Motor neuron (in vitro differentiated cells): ENCODE results near the gene RAB3A. TPM values are rescaled to one million over a fixed set of nuclear protein-coding genes. Genes with fewer than 3 reads are reported as not detected.

ENCODE experiments used
- ATAC-seq, 8 experiments: fragments of 200-7000 bp; cut with Tn5 transposase; replicated peaks in 6 of 8; 2 replicates each; pipeline ENCODE4 v1.8.0; 2021; ENCODE audit warnings: mild to moderate bottlenecking in 8 of 8, moderate library complexity in 8 of 8
- H3K27ac ChIP-seq, 2 donors: fragments of 250-450 bp; sonication (Bioruptor Pico); 2 replicates each; pipeline ENCODE4 v1.9.0; 2021; ENCODE audit warnings: antibody characterized with exemption in 2 of 2, mild to moderate bottlenecking in 2 of 2, moderate library complexity in 1 of 2
- H3K4me1 ChIP-seq, 2 donors: fragments of 250-450 bp; sonication (Bioruptor Pico); replicated peaks in 1 of 2; 2 replicates each; pipeline ENCODE4 v1.6.1; 2021; ENCODE audit warnings: antibody characterized with exemption in 2 of 2, mild to moderate bottlenecking in 2 of 2, moderate library complexity in 1 of 2
- H3K4me3 ChIP-seq, 5 donors: fragments of 250-450 bp; sonication (Bioruptor Pico); 2 replicates each; pipeline ENCODE4 v1.9.0; 2021; ENCODE audit warnings: antibody characterized with exemption in 5 of 5, mild to moderate bottlenecking in 5 of 5, moderate library complexity in 4 of 5
- WGBS, 10 experiments: fragments of 450-650 bp; shearing (Covaris generic); methylation state at CpG; one replicate each; pipeline ENCODE4 v1.0.0; 2022; 5-methylcytosine and 5-hydroxymethylcytosine counted together
- in situ Hi-C, 9 experiments: fragments of 400-800 bp; cut with MboI; loops; one replicate each; pipeline ENCODE4 v1.15.0; 2021; ENCODE audit warnings: low sequenced_read_pairs in 9 of 9, low pct_unique_long_range_greater_than_20kb in 2 of 9; ENCODE audit not compliant: unreplicated experiment in 9 of 9
- total RNA-seq, 8 experiments: library from RNA; unstranded; fragments of 300-600 nt; gene quantifications; 2 replicates each; pipeline versions ENCODE4 v1.2.3 to v1.2.4, GENCODE V29; 2022

The RAB3A gene
- total RNA-seq, 8 experiments from 2014 or later = 2.7 to 142 (median 32.3) TPM

GRCh38 chr19:18190278-18190677 lies 13.6 kb downstream of the RAB3A start:
- in situ Hi-C loops = no loop called here

DNA sequence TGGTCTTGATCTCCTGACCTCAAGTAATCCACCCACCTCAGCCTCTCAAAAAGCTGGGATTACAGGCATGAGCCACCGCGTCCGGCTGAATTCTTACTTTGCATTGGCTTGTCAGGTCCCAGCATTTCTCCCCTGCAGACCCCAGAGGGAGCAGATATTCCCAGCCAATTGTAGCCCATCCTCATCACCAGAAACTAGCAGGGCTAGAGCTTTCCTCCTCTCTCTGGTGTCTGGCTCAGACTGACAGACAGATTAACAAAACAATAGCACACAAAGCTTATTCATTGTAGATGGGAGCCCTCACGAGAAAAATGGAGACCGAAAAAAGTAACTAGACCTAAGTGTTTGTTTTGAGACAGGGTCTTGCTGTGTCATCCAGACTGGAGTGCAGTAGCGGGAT lies 18.3 kb downstream of the RAB3A start:
- in situ Hi-C loops = no loop called here
- H3K4me1 ChIP-seq = no peaks in the 10 kb centered on the region
- peak in 2 of 8 experiments; percentile 40 to 53 for ATAC-seq
- 3 to 100% (median 41%) methylated on average over 1 to 5 of the region's 6 CpGs; no CpG with 5 or more reads in 4 of the 10 experiments for WGBS, 10 experiments
- no peak overlapping the region for H3K27ac ChIP-seq
- no peak overlapping the region for H3K4me3 ChIP-seq

More at GRCh38 chr19:18190278-18190677, 13.6 kb downstream of the RAB3A start:
- WGBS, 10 experiments = 63 to 100% (median 89%) methylated on average over 1 to 4 of the region's 4 CpGs; no CpG with 5 or more reads in 2 of the 10 experiments
- no peak for ATAC-seq
- H3K27ac ChIP-seq = no peak overlapping the region
- H3K4me3 ChIP-seq = no peak overlapping the region
- peaks cover 10 to 14% of the 10 kb centered on the region in 2 donors for H3K4me1 ChIP-seq

DNA sequence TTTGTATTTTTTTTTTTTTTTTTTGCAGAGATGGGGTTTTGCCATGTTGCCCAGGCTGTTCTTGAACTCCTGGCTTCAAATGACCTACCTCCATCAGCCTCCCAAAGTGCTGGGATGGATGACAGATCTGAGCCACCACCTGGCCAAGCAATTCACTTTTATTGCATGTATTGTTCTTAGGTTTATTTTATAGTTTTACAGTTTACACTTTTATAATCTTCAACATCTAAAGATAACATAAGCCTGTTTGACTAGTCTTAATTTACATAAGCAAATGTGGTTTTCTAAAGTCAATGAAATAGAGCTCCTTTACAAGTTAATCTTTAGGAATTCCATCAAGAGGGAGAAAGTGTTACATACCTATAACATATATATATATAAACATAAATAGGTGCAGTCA lies 20.3 kb downstream of the RAB3A start:
- no peak for ATAC-seq
- in situ Hi-C loops = no loop called here
- H3K4me3 ChIP-seq = no peak overlapping the region
- H3K27ac ChIP-seq = no peak overlapping the region
- H3K4me1 ChIP-seq = no peaks in the 10 kb centered on the region

- no peak for ATAC-seq
- Histone ChIP-seq H3K4me1 (no peaks in the 10 kb centered on the region), H3K4me3 (no peak overlapping the region), H3K27ac (no peak overlapping the region)
- 60 to 100% (median 79%) methylated on average over 1 to 4 of the region's 5 CpGs; no CpG with 5 or more reads in 3 of the 10 experiments for WGBS, 10 experiments
- in situ Hi-C loops = no loop called here
Observed at GRCh38 chr19:18179957-18180356, 23.9 kb downstream of the RAB3A start.

- WGBS, 10 experiments = 20 to 87% (median 78%) methylated on average over 1 to 4 of the region's 19 CpGs; no CpG with 5 or more reads in 4 of the 10 experiments
- in situ Hi-C loops = no loop called here
- H3K27ac ChIP-seq = no peak overlapping the region
- no peak overlapping the region for H3K4me3 ChIP-seq
- no peak for ATAC-seq
- peaks cover 7 to 8% of the 10 kb centered on the region in 2 donors for H3K4me1 ChIP-seq
Observed at GRCh38 chr19:18176367-18177310, 27.2 kb downstream of the RAB3A start.

GRCh38 chr19:18174983-18175382 lies 28.9 kb downstream of the RAB3A start:
- Histone ChIP-seq H3K27ac (no peak overlapping the region), H3K4me3 (no peak overlapping the region), H3K4me1 (peaks cover 7 to 8% of the 10 kb centered on the region in 2 donors)
- in situ Hi-C loops = no loop called here
- no peak for ATAC-seq
- 80 to 100% methylated on average over 2 to 9 of the region's 11 CpGs; no CpG with 5 or more reads in 8 of the 10 experiments for WGBS, 10 experiments

GRCh38 chr19:18173572-18174288 lies 30.1 kb downstream of the RAB3A start, which contains the start of gene IFI30:
IFI30 (plus strand) TSS chr19:18173813; CDS start chr19:18173842, 29 bp downstream.
- 0% methylated on average over 1 to 4 of the region's 47 CpGs; no CpG with 5 or more reads in 8 of the 10 experiments for WGBS, 10 experiments
- ATAC-seq = peak; percentile 65 to 87 (median 74)
- peak within 1 kb of the TSS in 3 of 5 donors; percentile 13 to 26 (median 14) for H3K4me3 ChIP-seq
- in situ Hi-C loops = no loop called here
- H3K27ac ChIP-seq = no peak within 1 kb of the TSS
- H3K4me1 ChIP-seq = peaks cover 7 to 8% of the 10 kb centered on the region in 2 donors

DNA sequence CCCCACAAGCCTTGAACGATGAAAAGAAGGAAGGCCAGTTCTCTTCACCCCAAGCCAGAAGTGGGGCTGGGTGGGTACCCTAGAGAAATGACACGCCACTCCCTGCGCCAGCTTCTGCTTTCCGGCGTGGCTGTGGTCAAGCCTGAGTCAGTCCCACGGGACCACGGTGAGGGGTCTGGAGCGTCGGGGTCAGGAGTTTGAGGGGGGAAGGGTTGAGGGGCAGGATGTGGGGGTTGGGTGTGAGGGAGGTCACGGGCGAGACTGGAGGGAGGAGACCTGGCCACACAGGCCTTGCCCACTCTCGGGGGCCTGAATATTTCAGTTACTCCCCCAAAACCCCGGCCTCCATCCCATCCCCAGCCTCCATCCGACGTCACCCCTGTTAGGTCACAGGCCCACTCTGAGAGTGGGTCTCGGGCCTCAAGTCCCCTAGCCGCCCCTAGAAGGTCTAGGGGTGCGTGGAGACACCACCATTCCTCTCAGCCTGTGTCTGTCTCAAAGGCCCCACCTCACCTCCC lies 30.7 kb downstream of the RAB3A start:
- peaks cover 7 to 8% of the 10 kb centered on the region in 2 donors for H3K4me1 ChIP-seq
- ATAC-seq = peak in 1 of 8 experiments; percentile 29
- in situ Hi-C loops = no loop called here
- no peak overlapping the region for H3K27ac ChIP-seq
- no CpG with 5 or more reads among the region's 18 CpGs for WGBS, 10 experiments
- no peak overlapping the region for H3K4me3 ChIP-seq

DNA sequence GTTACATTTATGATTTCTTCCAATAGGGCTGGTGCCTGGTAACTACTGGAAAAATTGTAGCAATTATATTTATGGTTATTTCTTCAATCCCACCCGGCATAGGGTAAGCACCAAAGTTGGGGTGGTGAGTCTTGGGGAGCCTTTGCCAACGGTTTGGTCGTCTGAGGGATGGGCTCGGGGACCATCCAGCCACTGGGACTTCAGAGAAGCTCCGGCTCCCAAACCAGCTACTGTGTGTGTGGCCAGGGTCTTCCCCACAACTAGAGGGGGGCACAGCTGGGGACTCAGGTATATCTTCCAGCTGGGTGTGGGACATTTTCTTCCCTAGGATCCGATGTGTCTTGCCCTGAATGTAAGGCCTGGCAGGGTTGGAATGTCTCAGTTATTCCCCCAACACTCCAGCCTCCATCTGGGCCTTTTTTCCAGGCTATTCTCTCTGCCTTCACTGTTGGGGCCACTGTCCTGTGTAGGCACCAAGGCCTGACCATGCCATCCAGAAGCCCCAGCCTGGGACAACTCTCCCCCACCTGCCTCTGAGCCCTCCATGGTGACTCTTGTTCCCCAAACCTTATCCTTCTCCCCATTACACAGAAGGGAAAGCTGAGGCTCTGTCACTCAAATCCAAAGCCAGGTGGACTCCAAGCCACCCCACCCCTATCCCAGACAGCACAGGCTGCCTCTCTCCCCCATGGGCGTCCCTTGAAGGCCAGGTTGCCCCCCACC lies 31.4 kb downstream of the RAB3A start:
- Histone ChIP-seq H3K4me1 (peaks cover 7 to 8% of the 10 kb centered on the region in 2 donors), H3K27ac (no peak overlapping the region), H3K4me3 (no peak overlapping the region)
- 60 to 80% (median 80%) methylated on average over 1 to 2 of the region's 7 CpGs; no CpG with 5 or more reads in 7 of the 10 experiments for WGBS, 10 experiments
- ATAC-seq = no peak
- in situ Hi-C loops = no loop called here

DNA sequence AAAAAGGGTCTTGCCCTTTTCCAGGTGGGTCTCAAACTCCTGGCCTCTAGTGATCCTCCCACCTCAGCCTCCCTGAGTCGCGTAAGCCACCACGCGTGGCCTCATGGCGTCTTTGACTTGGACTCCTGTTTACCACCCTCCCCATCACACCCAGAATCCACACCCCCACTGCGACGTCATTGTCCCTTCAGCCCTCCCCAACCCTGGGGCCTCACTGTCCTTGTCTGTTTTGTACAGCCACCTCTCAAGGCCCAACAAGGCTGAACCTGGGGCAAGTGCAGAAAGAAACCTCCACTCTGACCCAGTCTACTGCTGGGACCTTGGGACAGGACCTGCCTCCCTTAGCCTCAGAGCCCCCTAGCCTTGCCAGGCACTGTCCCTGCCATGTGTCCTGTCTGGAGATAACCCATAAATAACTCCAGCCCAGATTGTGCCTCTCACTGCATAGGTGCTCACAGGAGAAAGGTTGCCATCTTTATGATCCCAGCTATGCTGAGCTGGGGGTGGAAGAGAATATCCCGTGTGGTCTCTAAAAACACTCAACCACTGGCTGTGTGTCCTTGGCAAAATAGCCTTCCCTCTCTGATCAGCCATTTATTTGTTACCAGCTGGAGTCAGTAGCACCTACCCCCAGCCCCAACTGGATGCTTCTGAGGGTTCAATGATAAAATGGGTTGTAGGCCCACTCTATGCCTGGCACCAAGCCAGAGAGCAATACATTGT lies 32.1 kb downstream of the RAB3A start:
- in situ Hi-C loops = no loop called here

DNA sequence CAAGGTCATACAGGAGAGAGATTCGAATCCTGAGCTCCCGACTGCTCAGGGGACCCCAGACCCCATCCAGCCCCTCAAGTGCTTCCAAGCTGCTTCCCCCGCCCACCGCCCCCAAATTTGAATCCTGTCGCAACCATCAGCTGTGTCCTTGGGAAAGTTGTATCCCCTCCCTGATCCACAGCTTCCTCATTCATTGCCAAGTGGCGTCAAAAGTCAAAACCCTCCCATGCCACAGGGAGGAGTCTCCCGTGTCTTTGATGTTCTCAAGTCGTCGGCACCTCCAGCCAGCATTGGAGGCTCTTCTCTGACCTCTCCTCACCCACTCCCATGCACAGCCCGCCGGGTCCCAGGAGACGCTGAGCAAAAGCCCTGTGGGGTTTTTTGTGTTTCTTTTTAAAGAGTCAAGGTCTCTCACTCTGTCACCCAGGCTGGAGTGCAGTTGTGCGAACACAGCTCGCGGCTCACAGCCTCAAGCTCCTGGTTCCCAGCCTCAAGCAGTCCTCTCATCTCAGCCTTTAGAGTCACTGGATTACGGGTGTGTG lies 33.1 kb downstream of the RAB3A start:
- in situ Hi-C loops = no loop called here
- 80 to 100% (median 90%) methylated on average over 1 to 6 of the region's 16 CpGs; no CpG with 5 or more reads in 4 of the 10 experiments for WGBS, 10 experiments

More for the DNA sequence above, 32.1 kb downstream of the RAB3A start:
- Histone ChIP-seq H3K4me1 (peaks cover 7 to 8% of the 10 kb centered on the region in 2 donors), H3K27ac (no peak overlapping the region), H3K4me3 (no peak overlapping the region)
- 57 to 100% (median 100%) methylated on average over 1 to 7 of the region's 8 CpGs; no CpG with 5 or more reads in 5 of the 10 experiments for WGBS, 10 experiments
- ATAC-seq = no peak

More for the DNA sequence above, 33.1 kb downstream of the RAB3A start:
- no peak overlapping the region for H3K4me3 ChIP-seq
- no peak overlapping the region for H3K27ac ChIP-seq
- no peak for ATAC-seq
- H3K4me1 ChIP-seq = peaks cover 7 to 8% of the 10 kb centered on the region in 2 donors
